ENCODE measurements around the gene KIAA1549. TPM values are rescaled to one million over a fixed set of nuclear protein-coding genes. Genes with fewer than 3 reads are reported as not detected.

KIAA1549 gene
- total RNA-seq, 1 experiment from 2014 or later, result 18.7 TPM

- DNase-seq (ENCODE audit: low spot score) (no peak), ATAC-seq (no peak)
- Mint-ChIP-seq H3K9me3 (peaks cover 2% of the 10 kb centered on the region; the same call in 1 of the 2 replicates), H3K4me3 (no peak overlapping the region), H3K4me1 (no peaks in the 10 kb centered on the region), H3K27me3 (ENCODE audit: low read depth) (no peaks in the 10 kb centered on the region; the same call in 1 of the 2 replicates), H3K27ac (no peak overlapping the region), H3K36me3 (peaks cover 43% of the 10 kb centered on the region)
- ChIA-PET POLR2A (no interaction called here), CTCF (no interaction called here)
- no peak for TF ChIP-seq ZBTB43 (CRISPR knock-in tag; IDR thresholded peaks at IDR 0.05)
- TF ChIP-seq ZNF121 (CRISPR knock-in tag; IDR thresholded peaks at IDR 0.05), result no peak
- TF ChIP-seq ZNF425 (CRISPR knock-in tag; conservative IDR thresholded peaks at IDR 0.05), result no peak
- TF ChIP-seq MXD4 (CRISPR knock-in tag; IDR thresholded peaks at IDR 0.05; ENCODE audit: borderline replicate concordance), result no peak
- no peak for TF ChIP-seq TEAD4 (CRISPR knock-in tag; IDR thresholded peaks at IDR 0.05)
- no peak for TF ChIP-seq CREM (CRISPR knock-in tag; IDR thresholded peaks at IDR 0.05)
- no peak for TF ChIP-seq ZSCAN18 (CRISPR knock-in tag; IDR thresholded peaks at IDR 0.05)
- no peak for TF ChIP-seq ZNF281 (CRISPR knock-in tag; IDR thresholded peaks at IDR 0.05)
- no peak for TF ChIP-seq SMAD4 (CRISPR knock-in tag; IDR thresholded peaks at IDR 0.05)
- TF ChIP-seq SP1 (CRISPR knock-in tag; conservative IDR thresholded peaks at IDR 0.05), result no peak
- no peak for TF ChIP-seq USF2 (CRISPR knock-in tag; IDR thresholded peaks at IDR 0.05)
- TF ChIP-seq ARID4B (CRISPR knock-in tag; IDR thresholded peaks at IDR 0.05; ENCODE audit: borderline replicate concordance), result no peak
These were observed 117.3 kb downstream of the KIAA1549 start for GRCh38 chr7:138863931-138864330.

GRCh38 chr7:138861051-138861450 lies 120.1 kb downstream of the KIAA1549 start:
- ChIA-PET POLR2A (no interaction called here), CTCF (no interaction called here)
- no peak overlapping the region for H3K27ac Mint-ChIP-seq
- peaks cover 61% of the 10 kb centered on the region for H3K36me3 Mint-ChIP-seq
- no peaks in the 10 kb centered on the region for H3K4me1 Mint-ChIP-seq
- no peaks in the 10 kb centered on the region; the same call in 1 of the 2 replicates for H3K27me3 Mint-ChIP-seq (ENCODE audit: low read depth)
- H3K9me3 Mint-ChIP-seq, result peaks cover 26% of the 10 kb centered on the region
- DNase-seq (ENCODE audit: low spot score) (no peak), ATAC-seq (no peak)
- H3K4me3 Mint-ChIP-seq, result no peak overlapping the region
- TF ChIP-seq TEAD4 (CRISPR knock-in tag; IDR thresholded peaks at IDR 0.05) (no peak), SMAD3 (CRISPR knock-in tag; IDR thresholded peaks at IDR 0.05; ENCODE audit: borderline replicate concordance) (no peak), NFE2L1 (CRISPR knock-in tag; IDR thresholded peaks at IDR 0.05) (no peak), MLX (CRISPR knock-in tag; IDR thresholded peaks at IDR 0.05) (no peak), SOX15 (CRISPR knock-in tag; IDR thresholded peaks at IDR 0.05) (no peak), ZNF396 (CRISPR knock-in tag; IDR thresholded peaks at IDR 0.05; ENCODE audit: borderline replicate concordance) (no peak), ZSCAN18 (CRISPR knock-in tag; IDR thresholded peaks at IDR 0.05) (no peak)

Measured in WTC11 (cell line).